ENCODE data around the gene DUSP28. TPM values are rescaled to one million over a fixed set of nuclear protein-coding genes. Genes with fewer than 3 reads are reported as not detected.

DUSP28 gene
- total and polyA plus RNA-seq, 2 of the 13 experiments (the other 11 are each of a cell fraction or from before 2014, with no cell fraction given) = 5.2 to 8.6 TPM

DNA sequence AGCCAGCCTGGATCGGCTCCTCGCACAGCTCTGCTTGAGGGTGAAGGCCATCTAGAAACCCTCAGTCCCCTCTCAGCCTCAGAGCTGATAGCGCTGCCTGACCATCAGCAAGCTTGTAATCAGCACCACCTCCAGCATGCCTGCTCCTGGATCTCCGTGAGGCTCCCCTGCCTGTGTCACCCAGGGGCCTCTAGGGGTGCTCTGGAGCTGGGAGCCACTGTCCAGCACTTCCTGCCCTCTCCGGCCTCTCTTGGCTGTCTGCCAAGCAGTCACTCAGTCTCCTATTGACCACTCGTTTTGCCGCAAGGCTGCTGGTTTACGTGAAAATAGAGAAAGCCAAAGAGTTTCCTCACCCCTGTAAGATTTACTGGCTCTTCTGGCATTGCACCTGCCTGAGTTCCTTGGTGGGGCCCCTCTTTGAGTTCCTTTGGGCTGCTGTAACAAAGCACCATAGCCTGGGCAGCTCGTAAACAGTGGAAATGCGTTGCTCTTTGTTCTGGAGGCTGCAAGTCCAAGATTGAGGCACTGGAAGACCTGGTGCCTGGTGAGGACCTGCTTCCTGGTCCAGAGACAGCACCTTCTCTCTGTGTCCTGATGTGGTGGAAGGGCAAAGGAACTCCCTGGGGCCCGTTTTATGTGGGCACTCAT, 44.3 kb downstream of the DUSP28 start (continued):
- TF ChIP-seq, protein P1, sequence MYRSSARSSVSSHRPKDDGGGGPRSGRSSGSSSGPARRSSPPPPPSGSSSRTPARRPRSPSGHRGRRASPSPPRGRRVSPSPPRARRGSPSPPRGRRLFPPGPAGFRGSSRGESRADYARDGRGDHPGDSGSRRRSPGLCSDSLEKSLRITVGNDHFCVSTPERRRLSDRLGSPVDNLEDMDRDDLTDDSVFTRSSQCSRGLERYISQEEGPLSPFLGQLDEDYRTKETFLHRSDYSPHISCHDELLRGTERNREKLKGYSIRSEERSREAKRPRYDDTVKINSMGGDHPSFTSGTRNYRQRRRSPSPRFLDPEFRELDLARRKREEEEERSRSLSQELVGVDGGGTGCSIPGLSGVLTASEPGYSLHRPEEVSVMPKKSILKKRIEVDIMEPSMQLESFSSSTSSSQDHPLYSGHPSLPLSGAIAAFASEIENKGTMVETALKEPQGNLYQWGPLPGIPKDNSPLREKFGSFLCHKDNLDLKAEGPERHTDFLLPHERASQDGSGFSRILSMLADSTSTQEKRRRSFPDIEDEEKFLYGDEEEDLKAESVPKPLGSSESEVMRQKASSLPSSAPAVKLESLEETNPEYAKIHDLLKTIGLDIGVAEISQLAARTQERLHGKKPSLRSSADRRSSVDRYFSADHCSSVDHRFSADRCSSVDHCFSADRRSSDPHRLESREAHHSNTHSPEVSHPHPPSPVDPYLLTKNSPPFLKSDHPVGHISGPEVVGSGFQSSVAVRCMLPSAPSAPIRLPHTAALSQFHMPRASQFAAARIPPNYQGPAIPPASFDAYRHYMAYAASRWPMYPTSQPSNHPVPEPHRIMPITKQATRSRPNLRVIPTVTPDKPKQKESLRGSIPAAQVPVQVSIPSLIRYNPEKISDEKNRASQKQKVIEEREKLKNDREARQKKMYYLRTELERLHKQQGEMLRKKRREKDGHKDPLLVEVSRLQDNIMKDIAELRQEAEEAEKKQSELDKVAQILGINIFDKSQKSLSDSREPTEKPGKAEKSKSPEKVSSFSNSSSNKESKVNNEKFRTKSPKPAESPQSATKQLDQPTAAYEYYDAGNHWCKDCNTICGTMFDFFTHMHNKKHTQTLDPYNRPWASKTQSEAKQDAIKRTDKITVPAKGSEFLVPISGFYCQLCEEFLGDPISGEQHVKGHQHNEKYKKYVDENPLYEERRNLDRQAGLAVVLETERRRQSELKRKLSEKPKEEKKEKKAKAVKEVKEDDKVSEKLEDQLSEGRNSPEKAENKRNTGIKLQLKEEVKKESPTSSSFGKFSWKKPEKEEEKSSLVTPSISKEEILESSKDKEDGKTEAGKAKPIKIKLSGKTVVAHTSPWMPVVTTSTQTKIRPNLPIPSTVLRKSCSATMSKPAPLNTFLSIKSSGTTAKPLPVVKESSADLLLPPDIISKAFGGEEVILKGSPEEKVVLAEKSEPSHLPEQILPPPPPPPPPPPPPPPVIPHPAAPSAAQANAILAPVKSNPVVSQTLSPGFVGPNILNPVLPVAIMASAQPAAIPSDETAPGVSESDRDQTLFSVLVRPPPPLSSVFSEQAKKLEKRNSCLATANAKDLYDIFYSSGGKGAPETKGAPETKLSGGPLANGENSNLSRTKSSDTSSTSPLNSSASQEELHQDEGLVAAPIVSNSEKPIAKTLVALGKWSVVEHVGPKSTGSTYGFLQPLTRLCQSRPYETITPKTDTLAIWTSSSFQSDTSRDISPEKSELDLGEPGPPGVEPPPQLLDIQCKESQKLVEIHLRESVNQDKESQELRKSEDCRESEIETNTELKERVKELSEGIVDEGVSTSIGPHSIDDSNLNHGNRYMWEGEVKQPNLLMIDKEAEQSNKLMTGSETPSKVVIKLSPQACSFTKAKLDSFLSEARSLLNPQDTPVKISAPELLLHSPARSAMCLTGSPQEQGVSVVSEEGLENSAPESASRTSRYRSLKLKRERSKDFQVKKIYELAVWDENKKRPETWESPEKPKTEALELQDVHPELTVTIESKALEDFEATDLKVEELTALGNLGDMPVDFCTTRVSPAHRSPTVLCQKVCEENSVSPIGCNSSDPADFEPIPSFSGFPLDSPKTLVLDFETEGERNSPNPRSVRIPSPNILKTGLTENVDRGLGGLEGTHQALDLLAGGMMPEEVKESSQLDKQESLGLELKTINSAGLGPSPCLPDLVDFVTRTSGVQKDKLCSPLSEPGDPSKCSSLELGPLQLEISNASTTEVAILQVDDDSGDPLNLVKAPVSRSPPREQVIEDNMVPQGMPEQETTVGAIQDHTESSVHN (CRISPR knock-in tag; IDR thresholded peaks at IDR 0.05) = 0 out of 2 replicates have a peak, but pooled peaks have one; percentile 45
- TF ChIP-seq MIER2 (CRISPR knock-in tag; IDR thresholded peaks at IDR 0.05) = peak; percentile 90
- no peak for TF ChIP-seq ARID2 (CRISPR knock-in tag; IDR thresholded peaks at IDR 0.05; ENCODE audit: borderline replicate concordance)
- TF ChIP-seq, protein P2, sequence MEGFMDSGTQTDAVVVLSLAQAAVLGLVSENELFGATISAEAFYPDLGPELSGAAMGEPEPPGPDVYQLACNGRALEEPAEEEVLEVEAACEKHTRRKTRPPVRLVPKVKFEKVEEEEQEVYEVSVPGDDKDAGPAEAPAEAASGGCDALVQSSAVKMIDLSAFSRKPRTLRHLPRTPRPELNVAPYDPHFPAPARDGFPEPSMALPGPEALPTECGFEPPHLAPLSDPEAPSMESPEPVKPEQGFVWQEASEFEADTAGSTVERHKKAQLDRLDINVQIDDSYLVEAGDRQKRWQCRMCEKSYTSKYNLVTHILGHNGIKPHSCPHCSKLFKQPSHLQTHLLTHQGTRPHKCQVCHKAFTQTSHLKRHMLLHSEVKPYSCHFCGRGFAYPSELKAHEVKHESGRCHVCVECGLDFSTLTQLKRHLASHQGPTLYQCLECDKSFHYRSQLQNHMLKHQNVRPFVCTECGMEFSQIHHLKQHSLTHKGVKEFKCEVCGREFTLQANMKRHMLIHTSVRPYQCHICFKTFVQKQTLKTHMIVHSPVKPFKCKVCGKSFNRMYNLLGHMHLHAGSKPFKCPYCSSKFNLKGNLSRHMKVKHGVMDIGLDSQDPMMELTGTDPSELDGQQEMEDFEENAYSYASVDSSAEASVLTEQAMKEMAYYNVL (CRISPR knock-in tag; IDR thresholded peaks at IDR 0.05; ENCODE audit: borderline replicate concordance) = 0 out of 2 replicates have a peak, but pooled peaks have one; percentile 41
- no peak for TF ChIP-seq ZNF577 (CRISPR knock-in tag; IDR thresholded peaks at IDR 0.05; ENCODE audit: borderline replicate concordance, low read depth)
- TF ChIP-seq, protein P3, sequence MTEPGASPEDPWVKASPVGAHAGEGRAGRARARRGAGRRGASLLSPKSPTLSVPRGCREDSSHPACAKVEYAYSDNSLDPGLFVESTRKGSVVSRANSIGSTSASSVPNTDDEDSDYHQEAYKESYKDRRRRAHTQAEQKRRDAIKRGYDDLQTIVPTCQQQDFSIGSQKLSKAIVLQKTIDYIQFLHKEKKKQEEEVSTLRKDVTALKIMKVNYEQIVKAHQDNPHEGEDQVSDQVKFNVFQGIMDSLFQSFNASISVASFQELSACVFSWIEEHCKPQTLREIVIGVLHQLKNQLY (CRISPR knock-in tag; IDR thresholded peaks at IDR 0.05) = peak; percentile 78; the same call in 1 of the 2 replicates
- TF ChIP-seq, protein P4, sequence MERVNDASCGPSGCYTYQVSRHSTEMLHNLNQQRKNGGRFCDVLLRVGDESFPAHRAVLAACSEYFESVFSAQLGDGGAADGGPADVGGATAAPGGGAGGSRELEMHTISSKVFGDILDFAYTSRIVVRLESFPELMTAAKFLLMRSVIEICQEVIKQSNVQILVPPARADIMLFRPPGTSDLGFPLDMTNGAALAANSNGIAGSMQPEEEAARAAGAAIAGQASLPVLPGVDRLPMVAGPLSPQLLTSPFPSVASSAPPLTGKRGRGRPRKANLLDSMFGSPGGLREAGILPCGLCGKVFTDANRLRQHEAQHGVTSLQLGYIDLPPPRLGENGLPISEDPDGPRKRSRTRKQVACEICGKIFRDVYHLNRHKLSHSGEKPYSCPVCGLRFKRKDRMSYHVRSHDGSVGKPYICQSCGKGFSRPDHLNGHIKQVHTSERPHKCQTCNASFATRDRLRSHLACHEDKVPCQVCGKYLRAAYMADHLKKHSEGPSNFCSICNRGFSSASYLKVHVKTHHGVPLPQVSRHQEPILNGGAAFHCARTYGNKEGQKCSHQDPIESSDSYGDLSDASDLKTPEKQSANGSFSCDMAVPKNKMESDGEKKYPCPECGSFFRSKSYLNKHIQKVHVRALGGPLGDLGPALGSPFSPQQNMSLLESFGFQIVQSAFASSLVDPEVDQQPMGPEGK (CRISPR knock-in tag; IDR thresholded peaks at IDR 0.05) = 0 out of 2 replicates have a peak, but pooled peaks have one; percentile 46
- TF ChIP-seq, protein P5, sequence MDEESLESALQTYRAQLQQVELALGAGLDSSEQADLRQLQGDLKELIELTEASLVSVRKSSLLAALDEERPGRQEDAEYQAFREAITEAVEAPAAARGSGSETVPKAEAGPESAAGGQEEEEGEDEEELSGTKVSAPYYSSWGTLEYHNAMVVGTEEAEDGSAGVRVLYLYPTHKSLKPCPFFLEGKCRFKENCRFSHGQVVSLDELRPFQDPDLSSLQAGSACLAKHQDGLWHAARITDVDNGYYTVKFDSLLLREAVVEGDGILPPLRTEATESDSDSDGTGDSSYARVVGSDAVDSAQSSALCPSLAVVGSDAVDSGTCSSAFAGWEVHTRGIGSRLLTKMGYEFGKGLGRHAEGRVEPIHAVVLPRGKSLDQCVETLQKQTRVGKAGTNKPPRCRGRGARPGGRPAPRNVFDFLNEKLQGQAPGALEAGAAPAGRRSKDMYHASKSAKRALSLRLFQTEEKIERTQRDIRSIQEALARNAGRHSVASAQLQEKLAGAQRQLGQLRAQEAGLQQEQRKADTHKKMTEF (CRISPR knock-in tag; IDR thresholded peaks at IDR 0.05) = peak; percentile 82
- TF ChIP-seq FOXJ3 (CRISPR knock-in tag; IDR thresholded peaks at IDR 0.05; ENCODE audit: borderline replicate concordance) = peak; percentile 44; the same call in 1 of the 2 replicates
- TF ChIP-seq, protein P6, sequence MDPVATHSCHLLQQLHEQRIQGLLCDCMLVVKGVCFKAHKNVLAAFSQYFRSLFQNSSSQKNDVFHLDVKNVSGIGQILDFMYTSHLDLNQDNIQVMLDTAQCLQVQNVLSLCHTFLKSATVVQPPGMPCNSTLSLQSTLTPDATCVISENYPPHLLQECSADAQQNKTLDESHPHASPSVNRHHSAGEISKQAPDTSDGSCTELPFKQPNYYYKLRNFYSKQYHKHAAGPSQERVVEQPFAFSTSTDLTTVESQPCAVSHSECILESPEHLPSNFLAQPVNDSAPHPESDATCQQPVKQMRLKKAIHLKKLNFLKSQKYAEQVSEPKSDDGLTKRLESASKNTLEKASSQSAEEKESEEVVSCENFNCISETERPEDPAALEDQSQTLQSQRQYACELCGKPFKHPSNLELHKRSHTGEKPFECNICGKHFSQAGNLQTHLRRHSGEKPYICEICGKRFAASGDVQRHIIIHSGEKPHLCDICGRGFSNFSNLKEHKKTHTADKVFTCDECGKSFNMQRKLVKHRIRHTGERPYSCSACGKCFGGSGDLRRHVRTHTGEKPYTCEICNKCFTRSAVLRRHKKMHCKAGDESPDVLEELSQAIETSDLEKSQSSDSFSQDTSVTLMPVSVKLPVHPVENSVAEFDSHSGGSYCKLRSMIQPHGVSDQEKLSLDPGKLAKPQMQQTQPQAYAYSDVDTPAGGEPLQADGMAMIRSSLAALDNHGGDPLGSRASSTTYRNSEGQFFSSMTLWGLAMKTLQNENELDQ (CRISPR knock-in tag; IDR thresholded peaks at IDR 0.05; ENCODE audit: borderline replicate concordance) = 0 out of 2 replicates have a peak, but pooled peaks have one; percentile 28
